ENCODE results near the gene RASA4B.
"Not testable (repeated sequence)": the region's sequence is repeated elsewhere in the genome, so short reads cannot be mapped to it uniquely, and the experiment has no call there.

GRCh38 chr7:102527182-102527581 lies 9.6 kb upstream of the RASA4B start:
- not testable (repeated sequence) for TF ChIP-seq CTCF (IDR thresholded peaks at IDR 0.05); POLR2AphosphoS5 (IDR thresholded peaks at IDR 0.05; ENCODE audit: insufficient read depth in 1 of 2, low read depth in 1 of 2)
